Liver (tissue), 9 donors: ENCODE data around the gene MAG. TPM values are rescaled to one million over a fixed set of nuclear protein-coding genes. Genes with fewer than 3 reads are reported as not detected.

Source experiments
- DNase-seq: peaks from one replicate; pipeline ENCODE4 v3.0.0-alpha.2; 2017; ENCODE audit warnings: low spot score
- H3K27ac ChIP-seq, 2 donors: one replicate each; pipeline ENCODE4 v1.7.0; 2013; ENCODE audit warnings: inconsistent platforms in 2 of 2, low read length in 2 of 2, control low read depth in 1 of 2, low read depth in 1 of 2, mild to moderate bottlenecking in 1 of 2
- H3K27me3 ChIP-seq, 4 donors: one replicate each; pipeline versions ENCODE4 v1.6.1 to v1.7.0; 2013; ENCODE audit warnings: low read length in 3 of 4, inconsistent platforms in 1 of 4, mild to moderate bottlenecking in 1 of 4, moderate library complexity in 1 of 4; ENCODE audit not compliant: control insufficient read depth in 4 of 4, insufficient read depth in 4 of 4
- H3K36me3 ChIP-seq, 4 donors: one replicate each; pipeline versions ENCODE4 v1.6.1 to v1.7.0; 2013; ENCODE audit warnings: low read length in 3 of 4, mild to moderate bottlenecking in 3 of 4, low read depth in 1 of 4, moderate library complexity in 1 of 4; ENCODE audit not compliant: control insufficient read depth in 4 of 4, insufficient read depth in 3 of 4
- H3K4me1 ChIP-seq, 4 donors: one replicate each; pipeline versions ENCODE4 v1.6.1 to v1.7.0; 2013; ENCODE audit warnings: low read length in 3 of 4, mild to moderate bottlenecking in 3 of 4, moderate library complexity in 1 of 4; ENCODE audit not compliant: control insufficient read depth in 4 of 4, insufficient read depth in 4 of 4
- H3K4me3 ChIP-seq, 3 donors: one replicate each; pipeline versions ENCODE4 v1.6.1 to v1.7.0; 2013; ENCODE audit warnings: low read length in 3 of 3, control low read depth in 1 of 3, low read depth in 1 of 3, mild to moderate bottlenecking in 1 of 3
- H3K9ac ChIP-seq, 2 donors: one replicate each; pipeline ENCODE4 v1.7.0; 2013; ENCODE audit warnings: low read length in 2 of 2, mild to moderate bottlenecking in 2 of 2, moderate library complexity in 2 of 2, control low read depth in 1 of 2, low read depth in 1 of 2
- H3K9me3 ChIP-seq, 4 donors: one replicate each; pipeline versions ENCODE4 v1.6.1 to v1.7.0; 2013; ENCODE audit warnings: low read length in 3 of 4; ENCODE audit not compliant: control insufficient read depth in 4 of 4
- EGR1 ChIP-seq, 2 donors: IDR thresholded peaks; 2 replicates each; pipeline ENCODE4 v1.6.1; 2016 to 2018; ENCODE audit warnings: antibody characterized with exemption in 2 of 2, low read depth in 2 of 2
- FOXA1 ChIP-seq: IDR thresholded peaks from 2 replicates; pipeline ENCODE4 v1.6.1; 2016; ENCODE audit warnings: antibody characterized with exemption
- FOXA2 ChIP-seq: IDR thresholded peaks from 2 replicates; pipeline ENCODE4 v1.6.1; 2016; ENCODE audit warnings: antibody characterized with exemption
- GABPA ChIP-seq, 2 donors: IDR thresholded peaks in 1 of 2; conservative IDR thresholded peaks in 1 of 2; 2 replicates each; pipeline ENCODE4 v1.6.1; 2016; ENCODE audit warnings: antibody characterized with exemption in 2 of 2, mild to moderate bottlenecking in 1 of 2, moderate library complexity in 1 of 2
- HNF4A ChIP-seq, 2 donors: conservative IDR thresholded peaks; 2 replicates each; pipeline ENCODE4 v1.6.1; 2016; ENCODE audit warnings: antibody characterized with exemption in 2 of 2, mild to moderate bottlenecking in 2 of 2
- HNF4G ChIP-seq: IDR thresholded peaks from 2 replicates; pipeline ENCODE4 v1.6.1; 2016; ENCODE audit warnings: antibody characterized with exemption
- JUND ChIP-seq, 2 donors: IDR thresholded peaks; 2 replicates each; pipeline ENCODE4 v1.6.1; 2016; ENCODE audit warnings: antibody characterized with exemption in 2 of 2
- RAD21 ChIP-seq, 2 donors: IDR thresholded peaks; 2 replicates each; pipeline ENCODE4 v1.6.1; 2016; ENCODE audit warnings: antibody characterized with exemption in 2 of 2, mild to moderate bottlenecking in 2 of 2
- RXRA ChIP-seq, 2 donors: IDR thresholded peaks; 2 replicates each; pipeline ENCODE4 v1.6.1; 2017 to 2018; ENCODE audit warnings: antibody characterized with exemption in 2 of 2, mild to moderate bottlenecking in 1 of 2
- YY1 ChIP-seq: IDR thresholded peaks from 2 replicates; pipeline ENCODE4 v1.6.1; 2016; ENCODE audit warnings: antibody characterized with exemption, mild to moderate bottlenecking
- WGBS: extraction: QIAGEN DNeasy Blood & Tissue Kit; methylation state at CpG from one replicate; pipeline ENCODE4 v1.1.7; 2013; 5-methylcytosine and 5-hydroxymethylcytosine counted together
- polyA plus RNA-seq, 2 donors: library from polyadenylated mRNA; stranded (reverse) in 1 of 2; unstranded in 1 of 2; fragments of 200-250 nt in 1 of 2; fragments of >200 nt in 1 of 2; fragmentation: Nextera tagmentation in 1 of 2; extraction: Ambion mirVana in 1 of 2; gene quantifications; one replicate each; pipeline versions ENCODE4 v1.2.1 to v1.2.3, GENCODE V29; 2013 to 2015
- total RNA-seq, 2 donors: library from RNA; depleted of rRNA; stranded (reverse); fragments of >200 nt; gene quantifications; one replicate each; pipeline ENCODE4 v1.2.3, GENCODE V29; 2014
- TF ChIP-seq, protein P1 (sequence below): IDR thresholded peaks from 2 replicates; pipeline ENCODE4 v1.6.1; 2016; ENCODE audit warnings: antibody characterized with exemption
- TF ChIP-seq, protein P2 (sequence below): IDR thresholded peaks from 2 replicates; pipeline ENCODE4 v1.6.1; 2016; ENCODE audit warnings: antibody characterized with exemption
- TF ChIP-seq, protein P3 (sequence below): fragments of 150-350 bp; IDR thresholded peaks from 2 replicates; pipeline ENCODE4 v1.5.1; 2017; ENCODE audit warnings: improper control_type of control experiment, low read depth, low read length; ENCODE audit not compliant: missing input control
- donor health status: healthy.
- donor health status: healthy.
- donor health status: healthy.
- donor health status: healthy.
- donor health status: healthy.

Gene MAG
- total and polyA plus RNA-seq, 4 donors: 0.29 to 3.9 (median 0.33) TPM; not detected in 1

DNA sequence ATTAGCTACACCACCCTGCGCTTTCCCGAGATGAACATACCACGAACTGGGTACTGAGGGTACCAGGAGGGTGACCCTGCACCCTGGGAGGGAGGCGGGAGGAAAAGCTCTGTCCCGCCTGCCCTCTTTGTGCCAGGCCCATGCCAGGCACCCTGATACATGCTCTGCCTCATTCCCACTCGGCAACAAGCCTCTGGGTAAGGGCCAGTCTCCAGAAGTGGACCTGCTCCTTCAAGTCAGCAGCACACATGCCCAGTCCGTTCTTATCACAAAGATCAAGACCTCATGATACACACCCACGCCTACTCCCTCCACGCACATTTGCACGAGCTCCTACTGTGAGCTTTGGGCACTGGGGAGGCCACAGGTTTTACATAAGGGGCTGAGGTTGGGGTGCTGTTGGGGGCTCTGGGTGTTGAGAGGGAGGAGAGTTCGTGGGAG, 53.7 kb downstream of the MAG start:
- Histone ChIP-seq H3K4me3 (no peak overlapping the region), H3K27me3 (peaks cover 0 to 3% (median 0%) of the 10 kb centered on the region in 4 donors), H3K36me3 (no peaks in the 10 kb centered on the region), H3K9ac (no peak overlapping the region), H3K9me3 (no peaks in the 10 kb centered on the region), H3K27ac (no peak overlapping the region), H3K4me1 (no peaks in the 10 kb centered on the region)
- TF ChIP-seq, protein P1, sequence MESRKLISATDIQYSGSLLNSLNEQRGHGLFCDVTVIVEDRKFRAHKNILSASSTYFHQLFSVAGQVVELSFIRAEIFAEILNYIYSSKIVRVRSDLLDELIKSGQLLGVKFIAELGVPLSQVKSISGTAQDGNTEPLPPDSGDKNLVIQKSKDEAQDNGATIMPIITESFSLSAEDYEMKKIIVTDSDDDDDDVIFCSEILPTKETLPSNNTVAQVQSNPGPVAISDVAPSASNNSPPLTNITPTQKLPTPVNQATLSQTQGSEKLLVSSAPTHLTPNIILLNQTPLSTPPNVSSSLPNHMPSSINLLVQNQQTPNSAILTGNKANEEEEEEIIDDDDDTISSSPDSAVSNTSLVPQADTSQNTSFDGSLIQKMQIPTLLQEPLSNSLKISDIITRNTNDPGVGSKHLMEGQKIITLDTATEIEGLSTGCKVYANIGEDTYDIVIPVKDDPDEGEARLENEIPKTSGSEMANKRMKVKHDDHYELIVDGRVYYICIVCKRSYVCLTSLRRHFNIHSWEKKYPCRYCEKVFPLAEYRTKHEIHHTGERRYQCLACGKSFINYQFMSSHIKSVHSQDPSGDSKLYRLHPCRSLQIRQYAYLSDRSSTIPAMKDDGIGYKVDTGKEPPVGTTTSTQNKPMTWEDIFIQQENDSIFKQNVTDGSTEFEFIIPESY: no peak
- no peak for TF ChIP-seq JUND (IDR thresholded peaks at IDR 0.05)
- no peak for TF ChIP-seq RAD21 (IDR thresholded peaks at IDR 0.05)
- no peak for TF ChIP-seq FOXA1
- TF ChIP-seq EGR1 (IDR thresholded peaks at IDR 0.05; ENCODE audit: low read depth in 2 of 2): no peak
- TF ChIP-seq HNF4G: no peak
- 84% methylated on average over 11 of the region's 11 CpGs for WGBS
- DNase-seq: no peak

DNA sequence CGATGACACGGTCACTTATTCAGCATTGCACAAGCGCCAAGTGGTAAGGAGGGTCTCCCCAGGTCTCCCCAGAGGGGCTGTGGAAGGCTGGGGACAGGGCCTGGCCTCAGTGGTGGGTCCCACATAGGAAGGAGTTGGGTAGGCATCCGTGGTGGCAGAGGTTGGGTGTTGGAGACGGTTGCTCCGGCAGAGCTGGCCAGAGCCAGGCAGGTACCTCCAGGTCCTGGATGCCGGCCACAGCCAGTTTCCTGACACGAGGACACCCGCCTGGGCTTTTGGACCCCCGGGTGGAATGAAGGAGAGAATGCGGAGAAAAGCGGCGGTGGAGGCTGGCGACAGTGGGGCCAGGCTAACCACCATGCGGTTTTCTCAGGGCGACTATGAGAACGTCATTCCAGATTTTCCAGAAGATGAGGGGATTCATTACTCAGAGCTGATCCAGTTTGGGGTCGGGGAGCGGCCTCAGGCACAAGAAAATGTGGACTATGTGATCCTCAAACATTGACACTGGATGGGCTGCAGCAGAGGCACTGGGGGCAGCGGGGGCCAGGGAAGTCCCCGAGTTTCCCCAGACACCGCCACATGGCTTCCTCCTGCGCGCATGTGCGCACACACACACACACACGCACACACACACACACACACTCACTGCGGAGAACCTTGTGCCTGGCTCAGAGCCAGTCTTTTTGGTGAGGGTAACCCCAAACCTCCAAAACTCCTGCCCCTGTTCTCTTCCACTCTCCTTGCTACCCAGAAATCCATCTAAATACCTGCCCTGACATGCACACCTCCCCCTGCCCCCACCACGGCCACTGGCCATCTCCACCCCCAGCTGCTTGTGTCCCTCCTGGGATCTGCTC, 54.5 kb downstream of the MAG start:
- DNase-seq: no peak
- Histone ChIP-seq H3K9ac (no peak overlapping the region), H3K27me3 (peaks cover 0 to 3% (median 0%) of the 10 kb centered on the region in 4 donors), H3K4me3 (no peak overlapping the region), H3K36me3 (no peaks in the 10 kb centered on the region), H3K27ac (no peak overlapping the region), H3K9me3 (no peaks in the 10 kb centered on the region), H3K4me1 (no peaks in the 10 kb centered on the region)
- TF ChIP-seq, protein P2, sequence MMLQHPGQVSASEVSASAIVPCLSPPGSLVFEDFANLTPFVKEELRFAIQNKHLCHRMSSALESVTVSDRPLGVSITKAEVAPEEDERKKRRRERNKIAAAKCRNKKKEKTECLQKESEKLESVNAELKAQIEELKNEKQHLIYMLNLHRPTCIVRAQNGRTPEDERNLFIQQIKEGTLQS: no peak
- TF ChIP-seq, protein P3, sequence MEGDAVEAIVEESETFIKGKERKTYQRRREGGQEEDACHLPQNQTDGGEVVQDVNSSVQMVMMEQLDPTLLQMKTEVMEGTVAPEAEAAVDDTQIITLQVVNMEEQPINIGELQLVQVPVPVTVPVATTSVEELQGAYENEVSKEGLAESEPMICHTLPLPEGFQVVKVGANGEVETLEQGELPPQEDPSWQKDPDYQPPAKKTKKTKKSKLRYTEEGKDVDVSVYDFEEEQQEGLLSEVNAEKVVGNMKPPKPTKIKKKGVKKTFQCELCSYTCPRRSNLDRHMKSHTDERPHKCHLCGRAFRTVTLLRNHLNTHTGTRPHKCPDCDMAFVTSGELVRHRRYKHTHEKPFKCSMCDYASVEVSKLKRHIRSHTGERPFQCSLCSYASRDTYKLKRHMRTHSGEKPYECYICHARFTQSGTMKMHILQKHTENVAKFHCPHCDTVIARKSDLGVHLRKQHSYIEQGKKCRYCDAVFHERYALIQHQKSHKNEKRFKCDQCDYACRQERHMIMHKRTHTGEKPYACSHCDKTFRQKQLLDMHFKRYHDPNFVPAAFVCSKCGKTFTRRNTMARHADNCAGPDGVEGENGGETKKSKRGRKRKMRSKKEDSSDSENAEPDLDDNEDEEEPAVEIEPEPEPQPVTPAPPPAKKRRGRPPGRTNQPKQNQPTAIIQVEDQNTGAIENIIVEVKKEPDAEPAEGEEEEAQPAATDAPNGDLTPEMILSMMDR: no peak
- TF ChIP-seq GABPA (IDR thresholded peaks at IDR 0.05 in 1 of 2, conservative IDR thresholded peaks at IDR 0.05 in 1 of 2) (no peak), FOXA2 (no peak), FOXA1 (no peak), RXRA (IDR thresholded peaks at IDR 0.05) (no peak), YY1 (no peak), RAD21 (IDR thresholded peaks at IDR 0.05) (no peak), HNF4A (conservative IDR thresholded peaks at IDR 0.05) (no peak)
- TF ChIP-seq, protein P1: no peak
- WGBS: 58% methylated on average over 28 of the region's 28 CpGs
